Measurements from ENCODE around the gene FCRLB. TPM values are rescaled to one million over a fixed set of nuclear protein-coding genes. Genes with fewer than 3 reads are reported as not detected.

FCRLB gene
- total RNA-seq, 1 donor from 2014 or later = 0.26 TPM

DNA sequence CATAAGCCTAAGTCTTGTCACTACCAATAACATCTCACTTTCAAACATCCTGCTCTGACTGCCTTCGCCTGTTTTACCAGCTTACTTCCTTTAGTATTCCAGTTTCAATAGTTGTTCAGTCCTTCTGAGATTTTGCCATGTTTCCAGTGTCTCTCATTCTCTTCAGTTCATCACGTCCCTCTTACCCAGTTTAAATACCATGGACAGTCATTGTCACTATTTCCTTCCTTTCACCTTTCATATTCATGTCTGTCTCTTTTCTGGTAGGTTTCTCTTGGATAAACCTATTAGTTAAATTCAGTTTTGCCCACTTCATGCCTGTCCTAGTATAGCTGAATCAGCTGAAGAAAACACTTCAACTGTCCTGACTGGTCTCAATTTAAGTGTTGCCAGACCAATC, 50.6 kb downstream of the FCRLB start:
- Histone ChIP-seq H3K4me3 (ENCODE audit: low read depth, low read length) (no peak overlapping the region), H3K36me3 (ENCODE audit: control insufficient read depth, insufficient read depth, low read length) (no peaks in the 10 kb centered on the region), H3K27me3 (ENCODE audit: control insufficient read depth, insufficient read depth, low read length) (no peaks in the 10 kb centered on the region)
- DNase-seq (ENCODE audit: low read depth) (no peak), FAIRE-seq (no peak)
- TF ChIP-seq, protein P1, sequence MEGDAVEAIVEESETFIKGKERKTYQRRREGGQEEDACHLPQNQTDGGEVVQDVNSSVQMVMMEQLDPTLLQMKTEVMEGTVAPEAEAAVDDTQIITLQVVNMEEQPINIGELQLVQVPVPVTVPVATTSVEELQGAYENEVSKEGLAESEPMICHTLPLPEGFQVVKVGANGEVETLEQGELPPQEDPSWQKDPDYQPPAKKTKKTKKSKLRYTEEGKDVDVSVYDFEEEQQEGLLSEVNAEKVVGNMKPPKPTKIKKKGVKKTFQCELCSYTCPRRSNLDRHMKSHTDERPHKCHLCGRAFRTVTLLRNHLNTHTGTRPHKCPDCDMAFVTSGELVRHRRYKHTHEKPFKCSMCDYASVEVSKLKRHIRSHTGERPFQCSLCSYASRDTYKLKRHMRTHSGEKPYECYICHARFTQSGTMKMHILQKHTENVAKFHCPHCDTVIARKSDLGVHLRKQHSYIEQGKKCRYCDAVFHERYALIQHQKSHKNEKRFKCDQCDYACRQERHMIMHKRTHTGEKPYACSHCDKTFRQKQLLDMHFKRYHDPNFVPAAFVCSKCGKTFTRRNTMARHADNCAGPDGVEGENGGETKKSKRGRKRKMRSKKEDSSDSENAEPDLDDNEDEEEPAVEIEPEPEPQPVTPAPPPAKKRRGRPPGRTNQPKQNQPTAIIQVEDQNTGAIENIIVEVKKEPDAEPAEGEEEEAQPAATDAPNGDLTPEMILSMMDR (IDR thresholded peaks at IDR 0.05; ENCODE audit: insufficient read depth, low read length, severe bottlenecking) = no peak

- FAIRE-seq = no peak
- no peak overlapping the region for H3K4me3 ChIP-seq (ENCODE audit: low read depth, low read length)
- TF ChIP-seq, protein P1 (IDR thresholded peaks at IDR 0.05; ENCODE audit: insufficient read depth, low read length, severe bottlenecking) = no peak
- H3K36me3 ChIP-seq (ENCODE audit: control insufficient read depth, insufficient read depth, low read length) = no peaks in the 10 kb centered on the region
- DNase-seq (ENCODE audit: low read depth) = no peak
- H3K27me3 ChIP-seq (ENCODE audit: control insufficient read depth, insufficient read depth, low read length) = no peaks in the 10 kb centered on the region
Observed at GRCh38 chr1:161772397-161772796, 51.1 kb downstream of the FCRLB start.

- TF ChIP-seq, protein P1 (IDR thresholded peaks at IDR 0.05; ENCODE audit: insufficient read depth, low read length, severe bottlenecking) = no peak
- H3K36me3 ChIP-seq (ENCODE audit: control insufficient read depth, insufficient read depth, low read length) = no peaks in the 10 kb centered on the region
- DNase-seq (ENCODE audit: low read depth) = no peak
- no peak for FAIRE-seq
- H3K4me3 ChIP-seq (ENCODE audit: low read depth, low read length) = no peak overlapping the region
- H3K27me3 ChIP-seq (ENCODE audit: control insufficient read depth, insufficient read depth, low read length) = no peaks in the 10 kb centered on the region
Observed at GRCh38 chr1:161773791-161774190, 52.4 kb downstream of the FCRLB start.

DNA sequence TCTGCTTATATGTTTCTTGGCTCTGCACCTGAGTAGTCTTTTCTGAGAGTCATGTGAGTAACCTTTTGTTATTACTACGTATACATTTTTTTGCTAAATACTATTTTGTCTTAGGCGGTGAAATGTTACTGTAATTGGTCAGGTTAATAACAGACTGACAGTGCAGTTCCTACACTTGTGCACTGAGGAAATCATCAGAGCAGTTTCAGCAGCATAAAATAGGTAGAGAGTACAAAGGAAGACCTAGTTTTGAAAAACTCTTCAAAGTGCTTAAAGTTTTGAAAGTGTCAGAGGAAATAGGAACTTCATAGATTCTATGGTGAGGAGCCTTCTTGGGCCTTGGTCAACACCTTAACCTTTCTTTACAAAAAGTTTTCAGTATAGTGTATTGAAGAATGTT, 55.9 kb downstream of the FCRLB start:
- no peaks in the 10 kb centered on the region for H3K27me3 ChIP-seq (ENCODE audit: control insufficient read depth, insufficient read depth, low read length)
- FAIRE-seq = no peak
- DNase-seq (ENCODE audit: low read depth) = no peak

More for the DNA sequence above, 55.9 kb downstream of the FCRLB start:
- no peaks in the 10 kb centered on the region for H3K36me3 ChIP-seq (ENCODE audit: control insufficient read depth, insufficient read depth, low read length)
- TF ChIP-seq, protein P1 (IDR thresholded peaks at IDR 0.05; ENCODE audit: insufficient read depth, low read length, severe bottlenecking) = no peak
- no peak overlapping the region for H3K4me3 ChIP-seq (ENCODE audit: low read depth, low read length)

Other genes with a start within 250 kb of the FCRLB start
- gene FCGR2A, start 216.1 kb upstream of the FCRLB start, total RNA-seq = not detected in 2 replicates
- 1.6 and 1.7 TPM in 2 replicates for gene HSPA6, start 197.0 kb upstream of the FCRLB start, total RNA-seq
- not detected in 2 replicates for gene FCGR3A, start 171.7 kb upstream of the FCRLB start, total RNA-seq
- gene FCGR3B, start 90.4 kb upstream of the FCRLB start, total RNA-seq = not detected in 2 replicates
- gene FCGR2B, start 58.4 kb upstream of the FCRLB start, total RNA-seq = under 0.01 TPM in 1 of 2 replicates, not detected in the other
- under 0.01 and 0.26 TPM in 2 replicates for gene FCRLA, start 14.3 kb upstream of the FCRLB start, total RNA-seq
- gene DUSP12, start 28.2 kb downstream of the FCRLB start, total RNA-seq = 45.6 and 61.9 TPM in 2 replicates
- gene ATF6, start 44.8 kb downstream of the FCRLB start, total RNA-seq = 25.3 and 31.5 TPM in 2 replicates